Mesenchymal stem cell (in vitro differentiated cells and primary cell): ENCODE measurements around the gene ZC3H11A.

ENCODE experiments used
- DNase-seq: peaks from one replicate; pipeline ENCODE4 v3.0.0-alpha.2; 2013
- H2AFZ ChIP-seq: one replicate; pipeline ENCODE4 v1.6.1; 2013; ENCODE audit warnings: low read depth, mild to moderate bottlenecking, control low read depth, inconsistent platforms, low read length, moderate library complexity
- H2AK5ac ChIP-seq: 2 replicates; pipeline ENCODE4 v1.6.1; 2013; ENCODE audit warnings: low read length, moderate library complexity, mild to moderate bottlenecking, inconsistent platforms; ENCODE audit not compliant: severe bottlenecking
- H2BK120ac ChIP-seq: one replicate; pipeline ENCODE4 v1.6.1; 2013; ENCODE audit warnings: low read depth, mild to moderate bottlenecking, inconsistent platforms, low read length, moderate library complexity
- H2BK12ac ChIP-seq, 2 experiments: one replicate each; pipeline ENCODE4 v1.6.1; 2013; ENCODE audit warnings: inconsistent platforms in 2 of 2, low read length in 2 of 2, mild to moderate bottlenecking in 2 of 2, moderate library complexity in 2 of 2, control low read depth in 1 of 2
- H2BK15ac ChIP-seq: one replicate; pipeline ENCODE4 v1.6.1; 2013; ENCODE audit warnings: mild to moderate bottlenecking, low read depth, inconsistent platforms; ENCODE audit not compliant: poor library complexity, severe bottlenecking
- H2BK5ac ChIP-seq: 2 replicates; pipeline ENCODE4 v1.6.1; 2013; ENCODE audit warnings: low read depth, mild to moderate bottlenecking, low read length, control low read depth, inconsistent platforms; ENCODE audit not compliant: poor library complexity, severe bottlenecking
- H3K14ac ChIP-seq, 2 experiments: one replicate each; pipeline ENCODE4 v1.6.1; 2013; ENCODE audit warnings: inconsistent platforms in 2 of 2, low read length in 2 of 2, control low read depth in 1 of 2, mild to moderate bottlenecking in 1 of 2, moderate library complexity in 1 of 2
- H3K18ac ChIP-seq, 2 experiments: one replicate each; pipeline ENCODE4 v1.6.1; 2013; ENCODE audit warnings: inconsistent platforms in 2 of 2, low read length in 2 of 2, control low read depth in 1 of 2, low read depth in 1 of 2, mild to moderate bottlenecking in 1 of 2
- H3K23ac ChIP-seq, 2 experiments: one replicate each; pipeline ENCODE4 v1.6.1; 2013; ENCODE audit warnings: inconsistent platforms in 2 of 2, low read length in 2 of 2, mild to moderate bottlenecking in 2 of 2, moderate library complexity in 2 of 2, control low read depth in 1 of 2
- H3K27ac ChIP-seq: 2 replicates; pipeline ENCODE4 v1.5.1; 2013; ENCODE audit warnings: mild to moderate bottlenecking, moderate library complexity, low read length, control low read depth, inconsistent platforms; ENCODE audit not compliant: poor library complexity, severe bottlenecking
- H3K27me3 ChIP-seq, 2 experiments: 2 replicates each; pipeline versions ENCODE4 v1.6.1 to v1.7.0; 2013; ENCODE audit warnings: low read length in 2 of 2, mild to moderate bottlenecking in 2 of 2, moderate library complexity in 2 of 2, control low read depth in 1 of 2, inconsistent platforms in 1 of 2; ENCODE audit not compliant: control insufficient read depth in 1 of 2, insufficient read depth in 1 of 2
- H3K36me3 ChIP-seq, 2 experiments: 2 replicates each; pipeline versions ENCODE4 v1.6.1 to v1.7.0; 2013; ENCODE audit warnings: low read length in 2 of 2, control low read depth in 1 of 2, inconsistent platforms in 1 of 2, low read depth in 1 of 2, mild to moderate bottlenecking in 1 of 2; ENCODE audit not compliant: insufficient read depth in 2 of 2, control insufficient read depth in 1 of 2
- H3K4ac ChIP-seq, 2 experiments: one replicate each; pipeline ENCODE4 v1.6.1; 2013; ENCODE audit warnings: inconsistent platforms in 2 of 2, low read length in 2 of 2, mild to moderate bottlenecking in 2 of 2, moderate library complexity in 2 of 2, control low read depth in 1 of 2, low read depth in 1 of 2
- H3K4me1 ChIP-seq: 2 replicates; pipeline ENCODE4 v1.6.1; 2013; ENCODE audit warnings: low read depth, low read length, control low read depth; ENCODE audit not compliant: control insufficient read depth, insufficient read depth
- H3K4me2 ChIP-seq: 2 replicates; pipeline ENCODE4 v1.6.1; 2013; ENCODE audit warnings: low read length, mild to moderate bottlenecking, inconsistent platforms; ENCODE audit not compliant: poor library complexity, severe bottlenecking
- H3K4me3 ChIP-seq, 2 experiments: 2 replicates each; pipeline versions ENCODE4 v1.5.1 to v1.7.0; 2013; ENCODE audit warnings: low read length in 2 of 2, mild to moderate bottlenecking in 2 of 2, control low read depth in 1 of 2, low read depth in 1 of 2; ENCODE audit not compliant: insufficient read depth in 1 of 2
- H3K79me1 ChIP-seq: replicated peaks from 2 replicates; pipeline ENCODE4 v1.6.1; 2013; ENCODE audit warnings: mild to moderate bottlenecking, control low read depth, low read length, inconsistent platforms; ENCODE audit not compliant: poor library complexity, severe bottlenecking
- H3K9ac ChIP-seq: 2 replicates; pipeline ENCODE4 v1.7.0; 2013; ENCODE audit warnings: mild to moderate bottlenecking, low read length, moderate library complexity
- H3K9me3 ChIP-seq: 2 replicates; pipeline ENCODE4 v1.7.0; 2013; ENCODE audit warnings: mild to moderate bottlenecking, low read length; ENCODE audit not compliant: control insufficient read depth
- H4K8ac ChIP-seq: one replicate; pipeline ENCODE4 v1.6.1; 2013; ENCODE audit warnings: inconsistent platforms, mild to moderate bottlenecking, low read length, moderate library complexity
- H4K91ac ChIP-seq: one replicate; pipeline ENCODE4 v1.6.1; 2013; ENCODE audit warnings: mild to moderate bottlenecking, low read length, inconsistent platforms
- WGBS: methylation state at CpG from one replicate; pipeline ENCODE4 v1.1.7; 2013; ENCODE audit warnings: mixed read lengths; 5-methylcytosine and 5-hydroxymethylcytosine counted together
- small RNA-seq: library from polyadenylated mRNA; stranded (forward); fragments of <200 nt; extraction: miRNeasy Mini kit (QIAGEN cat#:217004); gene quantifications from one replicate; pipeline ENCODE3, GENCODE V24; 2013; ENCODE audit warnings: low read depth

ZC3H11A gene

GRCh38 chr1:203843435-203843834 lies 48.0 kb downstream of the ZC3H11A start:
- Histone ChIP-seq H4K8ac (no peak overlapping the region), H2AK5ac (no peak overlapping the region)

More at GRCh38 chr1:203843435-203843834, 48.0 kb downstream of the ZC3H11A start:
- Histone ChIP-seq H3K4me1 (no peaks in the 10 kb centered on the region), H3K27ac (no peak overlapping the region), H4K91ac (no peak overlapping the region), H3K9me3 (no peaks in the 10 kb centered on the region), H3K79me1 (peaks cover 20% of the 10 kb centered on the region), H2BK5ac (no peak overlapping the region), H3K4ac (no peak overlapping the region), H3K23ac (no peak overlapping the region), H3K27me3 (no peaks in the 10 kb centered on the region), H3K9ac (no peak overlapping the region), H2BK120ac (no peak overlapping the region), H3K4me2 (no peak overlapping the region), H2BK15ac (no peak overlapping the region), H2AFZ (no peak overlapping the region), H2BK12ac (no peak overlapping the region), H3K18ac (no peak overlapping the region), H3K36me3 (peaks cover 35 to 80% of the 10 kb centered on the region in 2 experiments), H3K4me3 (no peak overlapping the region), H3K14ac (no peak overlapping the region)
- DNase-seq = no peak
- no CpG with 5 or more reads among the region's 1 CpG for WGBS

Small RNA genes within 50 kb of the gene (small RNA-seq; reads per million reads assigned to genes)
- 3.2 reads per million, percentile 20 among the genes with 10 or more reads in this experiment for gene ZC3H11A
